ENCODE measurements around the gene PALB2. TPM values are rescaled to one million over a fixed set of nuclear protein-coding genes. Genes with fewer than 3 reads are reported as not detected.

Gene PALB2
- total and polyA plus RNA-seq, 2 of the 13 experiments (the other 11 are each of a cell fraction or from before 2014, with no cell fraction given): 12.1 to 40.9 TPM

GRCh38 chr16:23566724-23567123 lies 74.4 kb downstream of the PALB2 start:
- DNase-seq (ENCODE audit: low spot score): no peak
- H3K27ac ChIP-seq (ENCODE audit: extremely low read length, insufficient read depth, low read length): no peak overlapping the region
- FAIRE-seq: no peak
- no peaks in the 10 kb centered on the region for H3K27me3 ChIP-seq (ENCODE audit: control insufficient read depth in 1 of 2, insufficient read depth in 2 of 2, low read length in 2 of 2)
- BruUV-seq (replicated peaks): no TSS peak
- CTCF ChIA-PET (ENCODE audit: low intra/inter-chr PET ratio, low total read pairs): no interaction called here
- H3K9me3 ChIP-seq (ENCODE audit: low read length): no peaks in the 10 kb centered on the region
- in situ Hi-C loops (cut with HindIII; ENCODE audit: extremely low pct_ligation_motif_present, low pct_unique_long_range_greater_than_20kb) (no loop called here), intact Hi-C loops (cut with micrococcal nuclease; ENCODE audit: unreplicated experiment) (no loop called here)
- no peak overlapping the region for H3K9ac ChIP-seq (ENCODE audit: insufficient read depth, low read depth, low read length)
- H3K4me3 ChIP-seq (replicated peaks in 1 of 3; ENCODE audit: insufficient read depth in 1 of 3, low read depth in 2 of 3, low read length in 3 of 3): no peak overlapping the region
- peaks cover 6% of the 10 kb centered on the region; the same call in 1 of the 2 replicates for H4K20me1 ChIP-seq (ENCODE audit: insufficient read depth, low read length)
- POLR2A ChIA-PET: no interaction called here
- ATAC-seq: no peak
- H3K79me2 ChIP-seq (ENCODE audit: insufficient read depth, low read length): peaks cover 4% of the 10 kb centered on the region
- peaks cover 58 to 97% of the 10 kb centered on the region in 2 experiments for H3K36me3 ChIP-seq (replicated peaks in 1 of 2; ENCODE audit: control insufficient read depth in 1 of 2, insufficient read depth in 2 of 2, low read length in 2 of 2)
- no peak overlapping the region for H3K4me2 ChIP-seq (ENCODE audit: low read depth, low read length)
- no peaks in the 10 kb centered on the region for H3K4me1 ChIP-seq (ENCODE audit: insufficient read depth, low read length)
- 97% methylated on average over 8 of the region's 8 CpGs for WGBS (ENCODE audit: low lambda C conversion rate)
- H2AFZ ChIP-seq (ENCODE audit: low read length): no peak overlapping the region
- TF ChIP-seq ZBTB33 (CRISPR knock-in tag; IDR thresholded peaks at IDR 0.05) (peak; percentile 77), NFIB (CRISPR knock-in tag; IDR thresholded peaks at IDR 0.05; ENCODE audit: borderline replicate concordance) (0 out of 2 replicates have a peak, but pooled peaks have one; percentile 19), ZNF710 (CRISPR knock-in tag; IDR thresholded peaks at IDR 0.05; ENCODE audit: borderline replicate concordance) (no peak)

Data from HepG2 (cell line).